Measurements from ENCODE around the gene PEF1.
A peak's percentile ranks its signal among the peaks of the same experiment; 100 is the strongest.

PEF1 gene

GRCh38 chr1:31653717-31654473, 9.2 kb upstream of the PEF1 start:
- Histone ChIP-seq H3K9me3 (ENCODE audit: control insufficient read depth, insufficient read depth, low read depth, low read length) (no peaks in the 10 kb centered on the region), H3K27me3 (ENCODE audit: control insufficient read depth, insufficient read depth, low read length) (no peaks in the 10 kb centered on the region), H3K36me3 (ENCODE audit: control insufficient read depth, insufficient read depth, low read length) (no peaks in the 10 kb centered on the region), H3K4me1 (ENCODE audit: control insufficient read depth, insufficient read depth, low read length) (no peaks in the 10 kb centered on the region), H3K9ac (ENCODE audit: low read length) (no peak overlapping the region), H3K27ac (ENCODE audit: low read depth, low read length) (no peak overlapping the region), H3K4me3 (ENCODE audit: low read depth, low read length) (no peak overlapping the region)

GRCh38 chr1:31652891-31653499, 8.3 kb upstream of the PEF1 start:
- Histone ChIP-seq H3K27ac (ENCODE audit: low read depth, low read length) (no peak overlapping the region), H3K4me1 (ENCODE audit: control insufficient read depth, insufficient read depth, low read length) (no peaks in the 10 kb centered on the region), H3K4me3 (ENCODE audit: low read depth, low read length) (no peak overlapping the region), H3K9ac (ENCODE audit: low read length) (no peak overlapping the region), H3K36me3 (ENCODE audit: control insufficient read depth, insufficient read depth, low read length) (no peaks in the 10 kb centered on the region), H3K27me3 (ENCODE audit: control insufficient read depth, insufficient read depth, low read length) (no peaks in the 10 kb centered on the region), H3K9me3 (ENCODE audit: control insufficient read depth, insufficient read depth, low read depth, low read length) (no peaks in the 10 kb centered on the region)

DNA sequence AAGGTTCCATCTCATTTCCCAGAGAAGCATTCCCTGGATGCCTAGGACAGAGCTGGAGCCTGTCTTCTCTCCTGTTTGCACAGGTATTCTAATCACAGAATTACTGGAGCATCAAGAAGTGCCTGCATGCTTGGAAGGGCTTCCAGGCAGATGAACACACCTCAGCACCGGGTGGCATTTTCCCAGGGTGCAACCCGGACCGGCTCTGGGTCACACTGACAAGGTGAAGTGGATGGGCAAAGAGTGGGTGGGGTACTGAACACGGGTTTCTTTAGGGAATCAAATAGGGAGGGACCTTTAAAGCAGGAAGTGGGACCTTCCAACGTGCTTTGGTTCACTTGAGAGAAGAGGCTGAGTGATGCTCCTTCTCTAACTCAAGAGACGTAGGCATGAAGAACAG, 7.1 kb upstream of the PEF1 start:
- Histone ChIP-seq H3K4me1 (ENCODE audit: control insufficient read depth, insufficient read depth, low read length) (no peaks in the 10 kb centered on the region), H3K9me3 (ENCODE audit: control insufficient read depth, insufficient read depth, low read depth, low read length) (no peaks in the 10 kb centered on the region), H3K27me3 (ENCODE audit: control insufficient read depth, insufficient read depth, low read length) (no peaks in the 10 kb centered on the region), H3K36me3 (ENCODE audit: control insufficient read depth, insufficient read depth, low read length) (no peaks in the 10 kb centered on the region), H3K4me3 (ENCODE audit: low read depth, low read length) (no peak overlapping the region), H3K9ac (ENCODE audit: low read length) (no peak overlapping the region), H3K27ac (ENCODE audit: low read depth, low read length) (no peak overlapping the region)

- Histone ChIP-seq H3K9ac (ENCODE audit: low read length) (no peak overlapping the region), H3K27me3 (ENCODE audit: control insufficient read depth, insufficient read depth, low read length) (no peaks in the 10 kb centered on the region), H3K9me3 (ENCODE audit: control insufficient read depth, insufficient read depth, low read depth, low read length) (no peaks in the 10 kb centered on the region), H3K4me3 (ENCODE audit: low read depth, low read length) (no peak overlapping the region), H3K27ac (ENCODE audit: low read depth, low read length) (no peak overlapping the region), H3K4me1 (ENCODE audit: control insufficient read depth, insufficient read depth, low read length) (no peaks in the 10 kb centered on the region), H3K36me3 (ENCODE audit: control insufficient read depth, insufficient read depth, low read length) (no peaks in the 10 kb centered on the region)
Observed at GRCh38 chr1:31651089-31651420, 6.4 kb upstream of the PEF1 start.

- Histone ChIP-seq H3K27me3 (ENCODE audit: control insufficient read depth, insufficient read depth, low read length) (no peaks in the 10 kb centered on the region), H3K9me3 (ENCODE audit: control insufficient read depth, insufficient read depth, low read depth, low read length) (no peaks in the 10 kb centered on the region), H3K27ac (ENCODE audit: low read depth, low read length) (no peak overlapping the region), H3K4me1 (ENCODE audit: control insufficient read depth, insufficient read depth, low read length) (no peaks in the 10 kb centered on the region), H3K4me3 (ENCODE audit: low read depth, low read length) (no peak overlapping the region), H3K36me3 (ENCODE audit: control insufficient read depth, insufficient read depth, low read length) (no peaks in the 10 kb centered on the region), H3K9ac (ENCODE audit: low read length) (no peak overlapping the region)
Observed at GRCh38 chr1:31650161-31651088, 5.7 kb upstream of the PEF1 start.

DNA sequence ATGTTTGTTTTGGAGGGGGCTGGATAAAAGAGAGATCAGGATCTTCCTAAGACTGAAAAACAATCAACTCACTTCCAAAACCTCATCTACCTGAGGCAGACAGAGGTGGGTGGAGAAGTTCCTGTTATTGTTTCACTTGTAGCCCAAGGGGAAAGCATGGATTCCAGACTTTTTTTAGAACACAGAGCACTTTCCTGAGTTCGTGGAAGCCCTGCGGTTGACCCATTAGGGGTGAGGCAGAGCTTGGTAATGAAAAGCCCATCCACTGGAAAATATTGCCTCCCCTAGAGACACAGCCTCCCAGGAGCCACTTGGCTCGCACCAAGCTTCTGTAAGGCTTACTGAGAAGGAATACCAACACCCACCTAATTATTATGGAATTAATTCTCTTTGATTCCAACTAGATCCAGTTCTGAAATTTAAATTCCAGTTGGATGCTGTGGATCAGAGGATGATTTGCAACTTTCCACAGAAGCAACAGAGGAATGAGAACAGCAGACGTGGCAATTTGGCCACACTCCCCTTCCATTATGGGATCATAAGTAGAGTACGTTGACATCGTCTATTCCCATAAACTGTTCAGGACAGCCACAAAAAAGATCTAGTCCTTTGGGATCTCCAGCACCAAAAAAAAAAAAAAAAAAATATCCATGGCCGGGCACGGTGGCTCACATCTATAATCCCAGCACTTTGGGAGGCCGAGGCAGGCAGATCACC, 4.1 kb upstream of the PEF1 start:
- Histone ChIP-seq H3K9me3 (ENCODE audit: control insufficient read depth, insufficient read depth, low read depth, low read length) (no peaks in the 10 kb centered on the region), H3K27ac (ENCODE audit: low read depth, low read length) (no peak overlapping the region), H3K27me3 (ENCODE audit: control insufficient read depth, insufficient read depth, low read length) (no peaks in the 10 kb centered on the region), H3K9ac (ENCODE audit: low read length) (no peak overlapping the region), H3K4me1 (ENCODE audit: control insufficient read depth, insufficient read depth, low read length) (peaks cover 3% of the 10 kb centered on the region), H3K36me3 (ENCODE audit: control insufficient read depth, insufficient read depth, low read length) (no peaks in the 10 kb centered on the region), H3K4me3 (ENCODE audit: low read depth, low read length) (no peak overlapping the region)

DNA sequence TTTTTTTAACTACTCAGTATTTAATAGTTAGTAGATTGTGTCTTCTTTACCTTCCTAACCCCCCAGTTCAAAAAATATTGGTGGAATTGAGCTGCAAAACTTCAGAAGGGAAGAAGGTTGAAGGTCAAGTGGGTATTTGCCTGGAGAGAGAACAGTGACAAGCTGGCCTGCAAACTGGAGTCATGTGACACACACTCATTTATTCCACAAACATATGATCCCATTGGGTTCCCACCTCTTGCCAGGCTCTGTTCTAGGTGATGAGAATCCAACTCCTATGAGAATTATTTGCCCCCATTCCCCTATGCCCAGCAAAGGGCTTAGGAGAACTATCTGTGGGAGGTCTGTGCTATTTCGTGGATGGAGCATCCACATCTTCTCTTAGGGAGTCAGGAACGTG, 3.5 kb upstream of the PEF1 start:
- Histone ChIP-seq H3K27ac (ENCODE audit: low read depth, low read length) (no peak overlapping the region), H3K9ac (ENCODE audit: low read length) (no peak overlapping the region), H3K4me3 (ENCODE audit: low read depth, low read length) (no peak overlapping the region), H3K27me3 (ENCODE audit: control insufficient read depth, insufficient read depth, low read length) (no peaks in the 10 kb centered on the region), H3K9me3 (ENCODE audit: control insufficient read depth, insufficient read depth, low read depth, low read length) (no peaks in the 10 kb centered on the region), H3K4me1 (ENCODE audit: control insufficient read depth, insufficient read depth, low read length) (peaks cover 9% of the 10 kb centered on the region), H3K36me3 (ENCODE audit: control insufficient read depth, insufficient read depth, low read length) (no peaks in the 10 kb centered on the region)

DNA sequence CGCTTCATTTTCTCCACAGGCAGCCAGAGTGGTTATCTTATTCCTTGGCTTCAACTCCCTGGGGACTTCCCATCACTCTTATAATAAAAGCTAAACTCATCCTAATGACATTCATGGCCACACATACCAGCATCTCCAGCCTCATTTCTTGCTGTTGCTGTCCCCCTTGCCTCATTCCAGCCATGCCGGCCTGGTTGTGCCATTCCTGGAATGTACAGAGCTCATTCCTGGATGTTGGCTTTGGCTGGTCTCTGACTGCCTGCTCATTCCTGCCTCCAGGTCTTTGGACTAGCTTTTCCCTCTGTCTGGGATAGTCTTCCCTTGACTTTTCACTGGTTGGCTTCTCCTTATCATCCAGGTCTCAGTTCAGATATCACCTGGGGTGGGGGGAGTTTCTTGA, 2.4 kb upstream of the PEF1 start:
- no peaks in the 10 kb centered on the region for H3K36me3 ChIP-seq (ENCODE audit: control insufficient read depth, insufficient read depth, low read length)
- no peak overlapping the region for H3K27ac ChIP-seq (ENCODE audit: low read depth, low read length)
- no peak overlapping the region for H3K9ac ChIP-seq (ENCODE audit: low read length)
- no peaks in the 10 kb centered on the region for H3K27me3 ChIP-seq (ENCODE audit: control insufficient read depth, insufficient read depth, low read length)
- peaks cover 9% of the 10 kb centered on the region for H3K4me1 ChIP-seq (ENCODE audit: control insufficient read depth, insufficient read depth, low read length)
- H3K9me3 ChIP-seq (ENCODE audit: control insufficient read depth, insufficient read depth, low read depth, low read length), result no peaks in the 10 kb centered on the region
- H3K4me3 ChIP-seq (ENCODE audit: low read depth, low read length), result no peak overlapping the region

DNA sequence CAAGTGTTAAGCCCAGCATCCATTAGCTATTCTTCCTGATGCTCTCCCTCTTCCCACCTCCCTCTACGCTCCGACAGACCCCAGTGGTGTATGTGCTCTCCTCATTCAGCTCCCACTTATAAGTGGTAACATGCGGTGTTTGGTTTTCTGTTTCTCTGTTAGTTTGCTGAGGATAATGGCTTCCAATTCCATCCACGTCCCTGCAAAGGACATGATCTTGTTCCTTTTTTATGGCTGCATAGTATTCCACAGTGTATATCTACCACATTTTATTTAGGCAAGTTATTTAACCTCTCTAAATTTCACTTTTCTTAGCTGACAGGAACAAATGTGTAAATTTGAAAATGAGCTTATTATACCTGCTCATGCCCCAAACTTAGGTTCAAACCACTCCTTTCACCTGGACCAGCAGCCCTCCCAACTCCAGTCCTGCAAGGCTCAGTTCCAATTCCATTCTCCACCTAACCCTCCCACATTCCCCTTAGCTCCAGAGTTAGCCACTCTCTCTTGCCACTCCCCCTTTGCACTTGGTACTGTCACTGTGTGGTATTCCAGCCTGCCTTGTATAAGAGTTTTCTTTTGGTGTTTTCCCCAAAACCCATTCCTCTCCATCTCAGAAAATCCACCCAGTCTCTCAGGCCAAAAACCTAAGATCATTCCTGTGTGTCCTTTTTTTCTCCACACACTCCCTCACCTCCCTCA, 1.7 kb upstream of the PEF1 start:
- Histone ChIP-seq H3K4me3 (ENCODE audit: low read depth, low read length) (no peak overlapping the region), H3K9me3 (ENCODE audit: control insufficient read depth, insufficient read depth, low read depth, low read length) (no peaks in the 10 kb centered on the region), H3K9ac (ENCODE audit: low read length) (no peak overlapping the region), H3K27ac (ENCODE audit: low read depth, low read length) (no peak overlapping the region), H3K36me3 (ENCODE audit: control insufficient read depth, insufficient read depth, low read length) (no peaks in the 10 kb centered on the region), H3K4me1 (ENCODE audit: control insufficient read depth, insufficient read depth, low read length) (peaks cover 10% of the 10 kb centered on the region), H3K27me3 (ENCODE audit: control insufficient read depth, insufficient read depth, low read length) (no peaks in the 10 kb centered on the region)

GRCh38 chr1:31645274-31645568, 545 bp upstream of the PEF1 start:
- H3K27ac ChIP-seq (ENCODE audit: low read depth, low read length), result peak overlapping the region; percentile 97
- no peaks in the 10 kb centered on the region for H3K27me3 ChIP-seq (ENCODE audit: control insufficient read depth, insufficient read depth, low read length)
- no peaks in the 10 kb centered on the region for H3K36me3 ChIP-seq (ENCODE audit: control insufficient read depth, insufficient read depth, low read length)
- H3K9ac ChIP-seq (ENCODE audit: low read length), result peak overlapping the region; percentile 98
- H3K4me3 ChIP-seq (ENCODE audit: low read depth, low read length), result peak overlapping the region; percentile 98
- H3K9me3 ChIP-seq (ENCODE audit: control insufficient read depth, insufficient read depth, low read depth, low read length), result no peaks in the 10 kb centered on the region
- H3K4me1 ChIP-seq (ENCODE audit: control insufficient read depth, insufficient read depth, low read length), result peaks cover 17% of the 10 kb centered on the region
